Activated T-helper 2 cell treated with anti-CD3 and anti-CD28 coated beads, Interferon-gamma antibody, Interleukin-2, Interleukin-4, amounts not matched to agents 10 μg/mL and 5 μg/mL and 100 μg/mL, durations not matched to agents 14 hours and 24 hours and 36 hours (primary cell): ENCODE measurements around the gene GPR17. TPM values are rescaled to one million over a fixed set of nuclear protein-coding genes. Genes with fewer than 3 reads are reported as not detected.

Source experiments
- DNase-seq: peaks from one replicate; pipeline ENCODE4 v3.0.0; 2021; ENCODE audit warnings: low spot score
- H3K27ac Mint-ChIP-seq: one replicate; pipeline ENCODE4 v1.8.0; 2021; ENCODE audit warnings: mixed read lengths
- H3K27me3 Mint-ChIP-seq: one replicate; pipeline ENCODE4 v1.8.0; 2021; ENCODE audit warnings: low read depth, mixed read lengths
- H3K36me3 Mint-ChIP-seq: one replicate; pipeline ENCODE4 v1.8.0; 2021; ENCODE audit warnings: low read depth, mixed read lengths
- H3K4me1 Mint-ChIP-seq: one replicate; pipeline ENCODE4 v1.8.0; 2021; ENCODE audit warnings: low read depth, mixed read lengths
- H3K4me3 Mint-ChIP-seq: one replicate; pipeline ENCODE4 v1.8.0; 2021; ENCODE audit warnings: low read depth, mild to moderate bottlenecking, moderate library complexity, mixed read lengths
- H3K9me3 Mint-ChIP-seq: one replicate; pipeline ENCODE4 v1.8.0; 2021; ENCODE audit warnings: mixed read lengths
- intact Hi-C: fragments of 100-400 bp; cut with micrococcal nuclease; formaldehyde crosslinking; loops from one replicate; pipeline ENCODE4 v1.15.1; 2023
- total RNA-seq: library from RNA; stranded (reverse); gene quantifications from 2 replicates; pipeline ENCODE4 v1.2.3, GENCODE V29; 2022

GPR17 gene
- total RNA-seq, 1 donor from 2014 or later, result not detected

DNA sequence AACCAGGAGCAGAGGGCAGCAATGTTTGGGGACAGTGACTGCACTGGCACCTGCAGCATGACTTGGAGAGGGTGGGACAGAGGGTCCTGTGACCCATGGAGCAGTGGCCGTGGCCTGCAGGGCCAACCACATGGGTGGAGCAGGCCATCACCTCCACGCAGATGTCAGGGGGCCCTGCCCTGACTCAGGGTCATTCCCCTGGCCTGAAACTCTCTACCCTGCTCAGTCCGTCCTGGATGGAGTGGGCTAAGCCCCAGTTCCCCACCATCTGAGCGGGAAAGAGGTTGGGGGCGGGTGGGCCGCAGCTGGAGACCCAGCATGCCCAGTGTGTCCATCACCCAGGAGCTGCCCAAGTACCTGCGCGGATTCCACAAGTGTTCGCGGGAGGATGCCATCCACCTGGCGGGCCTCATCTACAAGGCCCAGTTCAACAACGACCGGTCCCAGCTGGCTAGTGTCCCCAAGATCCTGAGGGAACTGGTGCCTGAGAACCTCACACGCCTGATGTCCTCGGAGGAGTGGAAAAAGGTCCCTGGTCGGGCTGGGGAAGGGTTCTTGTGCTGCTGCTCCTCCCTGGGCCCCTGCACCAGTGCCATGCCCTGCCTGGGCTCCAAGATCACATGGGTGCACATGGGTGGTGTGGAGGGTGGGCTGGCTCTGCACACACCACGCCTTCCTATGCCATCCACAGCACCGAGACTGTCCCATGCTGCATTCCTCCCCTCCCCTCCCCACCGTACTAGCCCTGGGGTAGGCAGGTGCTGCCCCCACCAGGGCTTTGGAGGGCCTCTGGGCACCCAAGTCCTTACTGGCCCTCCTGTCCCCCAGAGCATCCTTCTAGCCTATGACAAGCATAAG, 10.3 kb upstream of the GPR17 start:
- peaks cover 10% of the 10 kb centered on the region for H3K4me1 Mint-ChIP-seq
- no peak overlapping the region for H3K4me3 Mint-ChIP-seq
- no peaks in the 10 kb centered on the region for H3K9me3 Mint-ChIP-seq
- no peaks in the 10 kb centered on the region for H3K36me3 Mint-ChIP-seq
- H3K27me3 Mint-ChIP-seq, result no peaks in the 10 kb centered on the region
- H3K27ac Mint-ChIP-seq, result no peak overlapping the region
- intact Hi-C loops, result no loop called here
- DNase-seq, result no peak

GRCh38 chr2:127636248-127637235, 9.4 kb upstream of the GPR17 start:
- no peak for DNase-seq
- H3K27me3 Mint-ChIP-seq, result no peaks in the 10 kb centered on the region
- H3K4me3 Mint-ChIP-seq, result no peak overlapping the region
- intact Hi-C loops, result no loop called here
- H3K4me1 Mint-ChIP-seq, result peaks cover 13% of the 10 kb centered on the region
- no peak overlapping the region for H3K27ac Mint-ChIP-seq
- no peaks in the 10 kb centered on the region for H3K36me3 Mint-ChIP-seq
- H3K9me3 Mint-ChIP-seq, result no peaks in the 10 kb centered on the region

DNA sequence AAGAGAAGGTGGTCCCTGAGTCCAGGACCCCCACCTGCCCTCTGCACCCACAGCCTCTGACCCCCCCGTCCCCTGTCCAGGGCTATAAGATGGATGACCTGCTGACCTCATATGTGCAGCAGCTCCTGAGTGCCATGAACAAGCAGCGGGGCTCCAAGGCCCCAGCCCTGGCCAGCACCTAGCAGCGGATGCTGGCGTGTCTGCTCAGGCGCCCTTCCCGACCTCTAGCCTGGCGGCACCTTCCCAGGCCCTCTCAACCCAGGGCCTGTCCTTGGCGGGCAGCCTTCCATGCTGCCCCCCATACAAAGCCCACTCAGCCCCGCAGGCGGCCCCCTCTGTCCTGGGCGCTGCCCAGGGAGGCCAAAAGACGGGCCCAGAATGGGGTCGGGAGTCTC, 8.7 kb upstream of the GPR17 start:
- no peak overlapping the region for H3K27ac Mint-ChIP-seq
- H3K9me3 Mint-ChIP-seq, result no peaks in the 10 kb centered on the region
- intact Hi-C loops, result no loop called here
- no peak for DNase-seq
- H3K4me3 Mint-ChIP-seq, result no peak overlapping the region
- H3K36me3 Mint-ChIP-seq, result no peaks in the 10 kb centered on the region
- peaks cover 13% of the 10 kb centered on the region for H3K4me1 Mint-ChIP-seq
- H3K27me3 Mint-ChIP-seq, result no peaks in the 10 kb centered on the region

- intact Hi-C loops, result no loop called here
- Mint-ChIP-seq H3K27ac (peak overlapping the region; percentile 78), H3K4me1 (peaks cover 13% of the 10 kb centered on the region), H3K4me3 (no peak overlapping the region), H3K27me3 (no peaks in the 10 kb centered on the region), H3K36me3 (no peaks in the 10 kb centered on the region), H3K9me3 (no peaks in the 10 kb centered on the region)
- no peak for DNase-seq
These were observed 8.2 kb upstream of the GPR17 start for GRCh38 chr2:127637725-127638252.

GRCh38 chr2:127638361-127639110, 7.4 kb upstream of the GPR17 start:
- peaks cover 10% of the 10 kb centered on the region for H3K4me1 Mint-ChIP-seq
- H3K27me3 Mint-ChIP-seq, result no peaks in the 10 kb centered on the region
- no peaks in the 10 kb centered on the region for H3K36me3 Mint-ChIP-seq
- intact Hi-C loops, result no loop called here
- H3K4me3 Mint-ChIP-seq, result no peak overlapping the region
- no peaks in the 10 kb centered on the region for H3K9me3 Mint-ChIP-seq
- DNase-seq, result no peak
- H3K27ac Mint-ChIP-seq, result peak overlapping the region; percentile 78

- no peak for DNase-seq
- Mint-ChIP-seq H3K27me3 (no peaks in the 10 kb centered on the region), H3K4me3 (no peak overlapping the region), H3K4me1 (peaks cover 10% of the 10 kb centered on the region), H3K27ac (peak overlapping the region; percentile 0), H3K9me3 (no peaks in the 10 kb centered on the region), H3K36me3 (no peaks in the 10 kb centered on the region)
- intact Hi-C loops, result no loop called here
These were observed 6.9 kb upstream of the GPR17 start for GRCh38 chr2:127639111-127639474.

GRCh38 chr2:127640082-127641072, 5.6 kb upstream of the GPR17 start:
- Mint-ChIP-seq H3K27ac (peak overlapping the region; percentile 42), H3K4me3 (peak overlapping the region; percentile 33), H3K27me3 (no peaks in the 10 kb centered on the region), H3K36me3 (no peaks in the 10 kb centered on the region), H3K4me1 (peaks cover 12% of the 10 kb centered on the region), H3K9me3 (no peaks in the 10 kb centered on the region)
- intact Hi-C loops, result loop anchor here (5.0 kb wide), 1 partner anchor 832 kb away; no protein-coding TSS in a partner anchor
- peak; percentile 17 for DNase-seq

GRCh38 chr2:127641133-127641532, 4.8 kb upstream of the GPR17 start:
- DNase-seq, result no peak
- intact Hi-C loops, result loop anchor here (5.0 kb wide), 1 partner anchor 831 kb away; no protein-coding TSS in a partner anchor
- Mint-ChIP-seq H3K4me3 (peak overlapping the region; percentile 30), H3K27ac (no peak overlapping the region), H3K4me1 (peaks cover 12% of the 10 kb centered on the region), H3K36me3 (no peaks in the 10 kb centered on the region), H3K27me3 (no peaks in the 10 kb centered on the region), H3K9me3 (no peaks in the 10 kb centered on the region)

DNA sequence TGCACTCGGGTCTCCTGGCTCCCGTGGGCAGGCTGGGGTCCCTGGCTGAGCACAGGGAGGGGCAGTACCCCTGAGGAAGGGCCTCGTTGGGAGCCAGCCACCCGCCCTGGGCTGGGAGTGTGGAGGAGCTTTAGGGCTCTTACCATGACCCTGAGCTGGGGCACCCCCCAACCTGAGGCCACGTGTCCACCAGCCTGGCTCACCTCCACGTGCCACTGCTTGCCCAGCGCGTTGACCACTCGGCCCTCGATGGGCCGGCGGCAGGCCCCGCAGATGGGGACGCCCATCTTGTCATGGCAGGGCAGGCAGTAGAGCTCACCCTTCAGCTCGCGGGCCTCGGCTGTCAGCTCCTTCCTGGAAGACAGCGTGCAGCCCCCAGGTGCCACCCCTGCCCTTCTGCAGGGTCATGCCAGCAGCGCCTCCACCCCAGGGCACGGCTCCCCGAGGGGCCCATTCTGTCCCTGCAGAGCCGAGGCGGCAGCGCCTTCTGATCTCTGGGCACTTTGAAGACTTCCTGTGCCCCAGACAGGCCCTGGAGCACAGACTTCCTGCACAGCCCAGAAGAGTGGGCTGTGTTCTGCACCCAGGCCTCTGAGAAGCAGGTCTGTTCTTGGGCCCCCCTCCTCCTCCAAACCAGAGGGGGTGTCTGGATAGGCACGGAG, 4.0 kb upstream of the GPR17 start:
- no peaks in the 10 kb centered on the region for H3K9me3 Mint-ChIP-seq
- peak; percentile 17 for DNase-seq
- intact Hi-C loops, result loop anchor here (5.0 kb wide), 1 partner anchor 830 kb away; no protein-coding TSS in a partner anchor
- H3K27ac Mint-ChIP-seq, result peak overlapping the region; percentile 28
- H3K27me3 Mint-ChIP-seq, result no peaks in the 10 kb centered on the region
- peak overlapping the region; percentile 55 for H3K4me3 Mint-ChIP-seq
- H3K36me3 Mint-ChIP-seq, result no peaks in the 10 kb centered on the region
- peaks cover 14% of the 10 kb centered on the region for H3K4me1 Mint-ChIP-seq

- intact Hi-C loops, result loop anchor here (5.0 kb wide), 1 partner anchor 829 kb away; no protein-coding TSS in a partner anchor
- no peak for DNase-seq
- no peak overlapping the region for H3K4me3 Mint-ChIP-seq
These were observed 3.1 kb upstream of the GPR17 start for GRCh38 chr2:127642706-127643438.

More at GRCh38 chr2:127642706-127643438, 3.1 kb upstream of the GPR17 start:
- no peak overlapping the region for H3K27ac Mint-ChIP-seq
- H3K27me3 Mint-ChIP-seq, result no peaks in the 10 kb centered on the region
- peaks cover 12% of the 10 kb centered on the region for H3K4me1 Mint-ChIP-seq
- H3K9me3 Mint-ChIP-seq, result no peaks in the 10 kb centered on the region
- no peaks in the 10 kb centered on the region for H3K36me3 Mint-ChIP-seq
